Caco-2 (cell line): ENCODE results near the gene EFNA4. TPM values are rescaled to one million over a fixed set of nuclear protein-coding genes. Genes with fewer than 3 reads are reported as not detected.
A peak's percentile ranks its signal among the peaks of the same experiment; 100 is the strongest.

Source experiments
- BruUV-seq: library from RNA; stranded (reverse); fragments of 400-500 nt; replicated peaks from 2 replicates; lab custom pipeline; 2021; lab: Mats Ljungman, UMichigan
- CTCF ChIA-PET: fragments of 300-600 bp; sonication (Branson Sonifier 250); formaldehyde crosslinking; loops from one replicate; lab custom pipeline; 2022; ENCODE audit warnings: antibody characterized with exemption; lab: Charles Lee
- POLR2A ChIA-PET: fragments of 300-600 bp; sonication (Branson Sonifier 250); formaldehyde crosslinking; loops from one replicate; lab custom pipeline; 2022; ENCODE audit warnings: antibody characterized with exemption; lab: Charles Lee
- DNase-seq, 2 experiments: peaks; one replicate each; pipeline versions ENCODE4 v3.0.0 to v3.0.0-alpha.2; 2020 to 2022
- H3K27me3 ChIP-seq: replicated peaks from 2 replicates; pipeline ENCODE4 v1.6.0; 2011; ENCODE audit warnings: low read length; ENCODE audit not compliant: control insufficient read depth, insufficient read depth
- H3K36me3 ChIP-seq: 2 replicates; pipeline ENCODE4 v1.5.1; 2011; ENCODE audit warnings: low read length; ENCODE audit not compliant: control insufficient read depth, insufficient read depth
- H3K4me1 ChIP-seq: fragments of 250-450 bp; sonication (Bioruptor Pico); 2 replicates; pipeline ENCODE4 v1.5.1; 2020; ENCODE audit warnings: mild to moderate bottlenecking
- H3K4me3 ChIP-seq: 2 replicates; pipeline ENCODE4 v1.5.1; 2011; ENCODE audit warnings: low read depth, mild to moderate bottlenecking, control low read depth, low read length
- H3K9me3 ChIP-seq: fragments of 250-450 bp; sonication (Bioruptor Pico); 2 replicates; pipeline ENCODE4 v1.5.1; 2020; ENCODE audit warnings: mild to moderate bottlenecking, moderate library complexity
- H3K27ac Mint-ChIP-seq: one replicate; pipeline ENCODE4 v1.8.0; 2022; ENCODE audit warnings: mixed read lengths; ENCODE audit not compliant: unreplicated experiment
- H3K27me3 Mint-ChIP-seq: one replicate; pipeline ENCODE4 v1.8.0; 2022; ENCODE audit warnings: mixed read lengths; ENCODE audit not compliant: insufficient read depth, unreplicated experiment
- H3K36me3 Mint-ChIP-seq: one replicate; pipeline ENCODE4 v1.8.0; 2022; ENCODE audit warnings: mild to moderate bottlenecking, mixed read lengths; ENCODE audit not compliant: insufficient read depth, unreplicated experiment
- H3K4me1 Mint-ChIP-seq: one replicate; pipeline ENCODE4 v1.8.0; 2022; ENCODE audit warnings: low read depth, mixed read lengths; ENCODE audit not compliant: unreplicated experiment
- H3K4me3 Mint-ChIP-seq: one replicate; pipeline ENCODE4 v1.8.0; 2022; ENCODE audit warnings: mild to moderate bottlenecking, moderate library complexity, mixed read lengths; ENCODE audit not compliant: unreplicated experiment
- H3K9me3 Mint-ChIP-seq: one replicate; pipeline ENCODE4 v1.8.0; 2022; ENCODE audit warnings: mixed read lengths; ENCODE audit not compliant: unreplicated experiment
- CTCF ChIP-seq, 2 experiments: fragments of 200-600 bp in 1 of 2; IDR thresholded peaks; 1 replicate in 1 of 2; 2 replicates in 1 of 2; pipeline versions ENCODE4 v1.5.1 to v1.8.0; 2011 to 2022; ENCODE audit warnings: antibody characterized with exemption in 1 of 2, control low read depth in 1 of 2, inconsistent platforms in 1 of 2, low read depth in 1 of 2, low read length in 1 of 2, mild to moderate bottlenecking in 1 of 2, moderate library complexity in 1 of 2; ENCODE audit not compliant: insufficient read depth in 1 of 2, severe bottlenecking in 1 of 2, unreplicated experiment in 1 of 2
- intact Hi-C: fragments of 100-400 bp; cut with micrococcal nuclease; formaldehyde crosslinking; loops from one replicate; pipeline ENCODE4 v1.10.0; 2022; ENCODE audit not compliant: unreplicated experiment
- total RNA-seq: library from RNA; stranded (reverse); gene quantifications from 2 replicates; pipeline ENCODE4 v1.2.3, GENCODE V29; 2022

The EFNA4 gene
- total RNA-seq, 1 experiment from 2014 or later = 13.8 TPM

GRCh38 chr1:155081472-155082300 is 18.1 kb downstream of the EFNA4 start:
- H3K9me3 ChIP-seq = no peaks in the 10 kb centered on the region
- peaks cover 5% of the 10 kb centered on the region; the same call in 1 of the 2 replicates for H3K27me3 ChIP-seq
- ChIA-PET CTCF (interaction anchor here (1.0 to 1.9 kb wide), 3 partner anchors 10 to 85 kb away, joined by 3 to 5 read pairs (median 3); no protein-coding TSS in a partner anchor), POLR2A (no interaction called here)
- Mint-ChIP-seq H3K9me3 (no peaks in the 10 kb centered on the region), H3K4me3 (peak overlapping the region; percentile 77), H3K27ac (peak overlapping the region; percentile 1), H3K27me3 (peaks cover 17% of the 10 kb centered on the region), H3K36me3 (peaks cover 14% of the 10 kb centered on the region), H3K4me1 (peaks cover 24% of the 10 kb centered on the region)
- no peaks in the 10 kb centered on the region for H3K36me3 ChIP-seq
- intact Hi-C loops = loop anchor here (5.0 to 10.0 kb wide), 3 partner anchors 79 to 417 kb away; partner anchors contain the start of genes KCNN3 and ZBTB7B
- TF ChIP-seq CTCF (IDR thresholded peaks at IDR 0.05; ENCODE audit: insufficient read depth in 1 of 2, low read depth in 1 of 2, low read length in 1 of 2, severe bottlenecking in 1 of 2, unreplicated experiment in 1 of 2) = no peak
- peaks cover 42% of the 10 kb centered on the region for H3K4me1 ChIP-seq
- DNase-seq = no peak
- H3K4me3 ChIP-seq = peak overlapping the region; percentile 50
- BruUV-seq = no TSS peak

GRCh38 chr1:155082301-155083051 is 18.9 kb downstream of the EFNA4 start:
- Mint-ChIP-seq H3K36me3 (peaks cover 14% of the 10 kb centered on the region), H3K27ac (no peak overlapping the region), H3K4me1 (peaks cover 22% of the 10 kb centered on the region), H3K9me3 (no peaks in the 10 kb centered on the region), H3K4me3 (peak overlapping the region; percentile 63), H3K27me3 (peaks cover 17% of the 10 kb centered on the region)
- Histone ChIP-seq H3K9me3 (no peaks in the 10 kb centered on the region), H3K4me3 (peak overlapping the region; percentile 50), H3K27me3 (peaks cover 5% of the 10 kb centered on the region; the same call in 1 of the 2 replicates), H3K36me3 (no peaks in the 10 kb centered on the region), H3K4me1 (peaks cover 37% of the 10 kb centered on the region)
- no peak for TF ChIP-seq CTCF (IDR thresholded peaks at IDR 0.05; ENCODE audit: insufficient read depth in 1 of 2, low read depth in 1 of 2, low read length in 1 of 2, severe bottlenecking in 1 of 2, unreplicated experiment in 1 of 2)
- BruUV-seq = no TSS peak
- ChIA-PET POLR2A (no interaction called here), CTCF (interaction anchor here (0.5 kb wide), 1 partner anchor 31 kb away, joined by 4 read pairs; no protein-coding TSS in a partner anchor)
- DNase-seq = no peak
- intact Hi-C loops = loop anchor here (5.0 to 10.0 kb wide), 3 partner anchors 80 to 418 kb away; partner anchors contain the start of genes KCNN3 and ZBTB7B

- Mint-ChIP-seq H3K27ac (no peak overlapping the region), H3K4me1 (peaks cover 16% of the 10 kb centered on the region), H3K27me3 (peaks cover 17% of the 10 kb centered on the region), H3K36me3 (peaks cover 14% of the 10 kb centered on the region), H3K9me3 (no peaks in the 10 kb centered on the region), H3K4me3 (peak overlapping the region; percentile 63)
- BruUV-seq = no TSS peak
- no peak overlapping the region for H3K4me3 ChIP-seq
- intact Hi-C loops = loop anchor here (5.0 to 10.0 kb wide), 3 partner anchors 81 to 418 kb away; partner anchors contain the start of genes KCNN3 and ZBTB7B
- H3K36me3 ChIP-seq = no peaks in the 10 kb centered on the region
- H3K4me1 ChIP-seq = peaks cover 36% of the 10 kb centered on the region
- ChIA-PET POLR2A (no interaction called here), CTCF (interaction anchor here (0.5 kb wide), 1 partner anchor 31 kb away, joined by 4 read pairs; no protein-coding TSS in a partner anchor)
- H3K27me3 ChIP-seq = peaks cover 5% of the 10 kb centered on the region; the same call in 1 of the 2 replicates
- no peak for DNase-seq
- H3K9me3 ChIP-seq = no peaks in the 10 kb centered on the region
- no peak for TF ChIP-seq CTCF (IDR thresholded peaks at IDR 0.05; ENCODE audit: insufficient read depth in 1 of 2, low read depth in 1 of 2, low read length in 1 of 2, severe bottlenecking in 1 of 2, unreplicated experiment in 1 of 2)
These were observed 19.6 kb downstream of the EFNA4 start for GRCh38 chr1:155083052-155083541.
